CD1c-positive myeloid dendritic cell (primary cell): ENCODE data around the gene AAGAB.
"Not testable (repeated sequence)": the region's sequence is repeated elsewhere in the genome, so short reads cannot be mapped to it uniquely, and the experiment has no call there.

Experiments used
- DNase-seq: peaks from one replicate; pipeline ENCODE4 v3.0.0-alpha.2; 2016; ENCODE audit errors: extremely low spot score

Gene AAGAB

GRCh38 chr15:67253549-67254237, 768 bp downstream of the AAGAB start:
- DNase-seq: no peak

- DNase-seq: no peak
These were observed 1.4 kb downstream of the AAGAB start for GRCh38 chr15:67253101-67253500.

DNA sequence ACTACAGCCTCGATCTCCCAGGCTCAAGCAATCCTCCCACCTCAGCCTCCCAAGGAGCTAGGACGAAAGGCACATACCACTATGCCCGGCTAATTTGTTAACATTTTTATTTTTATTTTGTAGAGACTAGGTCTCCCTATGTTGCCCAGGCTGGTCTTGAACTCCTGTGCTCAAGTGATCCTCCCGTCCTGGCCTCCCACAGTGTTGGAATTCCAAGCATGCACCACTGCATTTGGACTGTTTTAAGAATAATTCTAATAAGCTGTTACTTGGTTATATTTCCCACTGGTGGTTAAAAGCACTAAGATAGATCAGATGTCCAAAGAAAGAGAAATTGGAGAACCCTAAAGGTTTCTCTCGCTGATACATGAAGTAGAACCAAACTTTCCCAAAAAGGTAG, 3.1 kb downstream of the AAGAB start:
- DNase-seq: no peak

DNA sequence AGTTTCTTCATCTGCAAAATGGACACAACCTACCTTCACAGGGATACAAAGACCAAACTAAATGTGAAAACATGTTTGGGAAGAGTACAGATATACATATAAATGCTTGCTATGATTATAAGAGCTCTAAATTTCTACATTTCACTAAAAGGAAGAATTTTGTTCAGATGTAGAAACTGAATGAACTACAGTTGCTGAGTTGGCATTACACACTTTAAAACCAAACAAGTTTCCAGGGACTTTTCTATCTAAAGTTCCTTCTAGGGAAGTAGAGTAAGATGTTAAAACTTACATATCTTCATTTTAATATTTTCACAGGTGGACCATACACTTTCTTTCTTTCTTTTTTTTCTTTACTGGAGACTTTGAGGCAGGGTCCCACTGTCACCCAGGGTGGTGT, 4.6 kb downstream of the AAGAB start:
- DNase-seq: no peak

GRCh38 chr15:67248011-67248505, 6.4 kb downstream of the AAGAB start:
- no peak for DNase-seq

DNA sequence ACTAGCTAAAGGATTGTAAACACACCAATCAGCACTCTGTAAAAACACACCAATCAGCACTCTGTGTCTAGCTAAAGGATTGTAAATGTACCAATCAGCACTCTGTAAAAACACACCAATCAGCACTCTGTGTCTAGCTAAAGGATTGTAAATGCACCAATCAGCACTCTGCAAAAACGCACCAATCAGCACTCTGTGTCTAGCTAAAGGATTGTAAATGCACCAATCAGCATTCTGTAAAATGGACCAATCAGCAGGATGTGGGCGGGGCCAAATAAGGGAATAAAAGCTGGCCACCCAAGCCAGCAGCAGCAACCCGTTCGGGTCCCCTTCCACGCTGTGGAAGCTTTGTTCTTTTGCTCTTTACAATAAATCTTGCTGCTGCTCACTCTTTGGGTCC, 7.9 kb downstream of the AAGAB start:
- DNase-seq: not testable (repeated sequence)

DNA sequence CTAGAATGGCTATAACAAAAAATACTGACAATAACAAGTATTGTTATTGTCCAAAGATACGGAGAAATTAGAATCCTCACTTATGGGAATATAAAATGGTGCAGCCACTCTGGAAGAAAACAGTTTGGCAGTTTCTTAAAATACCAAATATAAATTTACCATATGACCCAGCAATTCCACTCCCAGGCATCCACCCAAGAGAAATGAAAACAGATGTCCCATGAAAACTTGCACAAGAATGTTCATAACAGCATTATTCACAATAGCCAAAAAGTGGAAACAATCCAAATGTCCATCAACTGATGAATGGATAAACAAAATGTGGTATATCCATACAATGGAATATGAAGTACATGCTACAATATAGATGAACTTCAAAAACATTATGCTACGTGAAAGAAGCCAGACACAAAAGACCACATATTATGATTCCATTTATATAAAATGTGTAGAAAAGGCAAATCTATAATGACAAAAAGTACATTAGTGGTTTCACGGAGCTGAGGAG, 9.4 kb downstream of the AAGAB start:
- no peak for DNase-seq

GRCh38 chr15:67242708-67243111, 11.8 kb downstream of the AAGAB start:
- DNase-seq: no peak

DNA sequence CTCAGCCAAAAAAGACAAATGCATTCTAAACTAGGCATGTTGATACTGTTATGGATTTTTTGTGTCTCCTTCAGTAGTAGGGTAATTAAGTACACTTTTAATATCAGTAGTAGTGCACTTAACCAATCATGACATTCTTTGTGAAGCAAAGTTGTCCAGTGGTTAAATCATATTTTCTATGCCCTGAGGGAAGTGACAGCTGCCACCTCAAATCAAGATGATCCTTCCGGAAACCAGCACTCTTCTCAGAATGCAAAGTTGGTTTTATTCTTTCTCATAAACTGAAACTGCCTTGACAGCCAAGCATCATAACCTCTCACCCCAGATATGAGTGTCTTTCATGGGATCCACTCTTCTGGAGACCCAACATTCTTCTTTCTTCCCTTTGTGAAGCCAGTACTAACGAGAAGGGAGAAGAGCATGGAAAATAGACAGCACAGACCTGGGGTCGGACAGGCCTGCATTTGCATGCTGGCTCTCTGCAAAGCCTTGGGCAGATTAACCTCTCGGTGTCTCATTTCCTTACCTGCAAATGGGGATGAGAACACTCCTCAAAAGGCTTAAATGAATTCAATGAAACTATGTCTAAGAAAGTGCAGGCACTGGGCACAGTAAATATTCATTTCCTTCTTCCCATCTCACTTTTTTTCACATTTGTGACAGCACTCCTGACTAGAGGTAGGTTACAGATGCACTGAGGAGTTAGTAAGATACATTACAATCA, 13.2 kb downstream of the AAGAB start:
- DNase-seq: no peak

DNA sequence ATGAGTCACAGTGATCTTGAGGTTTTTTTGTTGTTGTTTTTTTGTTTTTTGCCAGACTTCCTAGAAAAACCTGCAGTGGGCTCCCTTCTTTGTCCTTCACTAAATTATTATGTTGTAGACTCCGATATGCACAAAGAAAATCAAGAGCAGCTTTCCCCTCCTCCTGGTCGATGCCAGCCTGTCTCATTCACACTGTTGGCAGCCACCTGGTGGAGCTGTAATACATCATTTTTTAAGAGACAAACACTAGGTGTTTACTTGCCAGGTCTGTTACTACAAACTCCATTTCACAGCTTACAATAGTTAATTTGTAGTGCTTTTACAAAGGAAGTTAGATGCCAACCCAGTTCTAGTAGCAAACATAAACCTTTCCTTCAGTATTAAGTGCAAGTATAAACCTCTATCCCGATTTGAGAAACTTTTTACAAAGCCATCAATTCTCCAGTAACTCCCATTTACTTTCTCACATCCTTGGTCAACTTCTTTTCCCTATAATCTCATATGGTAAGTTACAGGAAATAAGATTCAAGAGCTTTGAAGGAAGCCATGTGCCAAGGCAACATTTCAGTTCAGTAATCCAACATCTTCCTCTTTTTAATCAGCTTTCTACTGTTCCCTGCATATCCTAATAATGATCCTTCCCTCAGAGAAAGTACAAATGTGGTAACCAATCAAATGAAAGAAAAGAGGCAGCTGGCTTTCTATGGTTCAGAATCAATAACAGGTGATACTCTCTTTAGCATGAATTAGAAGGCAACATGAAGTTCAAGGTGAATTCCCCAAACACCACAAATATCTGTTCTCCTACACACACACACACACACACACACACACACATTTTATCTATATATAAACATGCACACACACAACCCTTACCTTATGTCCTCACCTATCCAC, 14.0 kb downstream of the AAGAB start:
- peak; percentile 37 for DNase-seq

GRCh38 chr15:67232591-67232990, 21.9 kb downstream of the AAGAB start:
- no peak for DNase-seq

GRCh38 chr15:67230504-67230903, 24.0 kb downstream of the AAGAB start:
- DNase-seq: no peak

- DNase-seq: no peak
These were observed 26.2 kb downstream of the AAGAB start for GRCh38 chr15:67228286-67228685.

GRCh38 chr15:67227846-67228245, 26.6 kb downstream of the AAGAB start:
- no peak for DNase-seq

DNA sequence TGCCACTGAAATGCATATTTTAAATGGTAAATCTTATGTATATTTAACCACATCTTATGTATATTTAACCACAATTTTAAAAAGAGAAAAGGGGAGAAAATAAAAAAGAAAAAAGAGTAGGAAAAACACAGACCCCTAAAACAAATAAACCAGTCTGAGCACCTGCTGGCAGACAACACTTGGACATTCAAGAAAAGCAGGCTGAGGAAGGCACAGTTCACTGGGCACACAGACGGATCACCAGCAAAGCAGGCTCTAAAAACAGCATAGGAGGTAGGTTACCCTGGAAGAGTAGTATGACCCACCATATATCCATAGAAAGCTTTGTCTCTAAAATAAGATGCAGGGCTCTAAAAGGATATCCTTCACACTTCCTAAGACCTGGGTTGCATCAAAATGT, 27.0 kb downstream of the AAGAB start:
- DNase-seq: no peak

DNA sequence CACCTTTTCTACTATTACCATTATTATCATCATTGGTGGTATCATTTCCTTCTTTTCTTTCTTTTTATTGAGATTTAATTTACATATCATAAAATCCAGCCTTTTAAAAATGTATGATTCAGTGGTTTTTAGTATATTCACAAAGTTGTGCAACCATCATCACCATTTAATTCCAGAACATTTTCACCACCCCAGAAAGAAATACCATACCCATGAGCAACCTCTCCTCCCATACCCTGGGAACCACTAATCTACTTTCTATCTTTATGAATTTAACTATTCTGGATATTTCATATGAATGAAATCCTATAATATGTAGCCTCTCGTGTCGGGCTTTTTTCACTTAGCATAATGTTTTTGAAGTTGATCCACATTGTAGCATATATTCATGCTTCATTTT, 29.1 kb downstream of the AAGAB start:
- DNase-seq: no peak

- no peak for DNase-seq
These were observed 29.6 kb downstream of the AAGAB start for GRCh38 chr15:67224889-67225288.

DNA sequence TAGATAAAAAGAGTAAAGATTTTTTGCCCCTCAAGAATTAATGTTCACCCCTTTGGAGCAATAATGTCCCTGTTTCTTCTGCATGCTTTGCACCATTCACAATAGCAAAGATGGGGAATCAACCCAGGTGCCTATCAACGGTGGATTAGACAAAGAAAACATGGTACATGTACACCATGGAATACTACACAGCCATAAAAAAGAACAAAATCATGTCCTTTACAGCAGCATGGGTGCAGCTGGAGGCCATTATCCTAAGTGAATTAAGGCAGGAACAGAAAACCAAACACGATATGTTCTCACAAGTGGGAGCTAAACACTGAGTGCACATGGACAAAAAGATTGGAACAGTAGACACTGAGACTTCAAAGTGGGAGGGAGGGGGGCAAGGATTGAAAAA, 35.2 kb downstream of the AAGAB start:
- DNase-seq: no peak

DNA sequence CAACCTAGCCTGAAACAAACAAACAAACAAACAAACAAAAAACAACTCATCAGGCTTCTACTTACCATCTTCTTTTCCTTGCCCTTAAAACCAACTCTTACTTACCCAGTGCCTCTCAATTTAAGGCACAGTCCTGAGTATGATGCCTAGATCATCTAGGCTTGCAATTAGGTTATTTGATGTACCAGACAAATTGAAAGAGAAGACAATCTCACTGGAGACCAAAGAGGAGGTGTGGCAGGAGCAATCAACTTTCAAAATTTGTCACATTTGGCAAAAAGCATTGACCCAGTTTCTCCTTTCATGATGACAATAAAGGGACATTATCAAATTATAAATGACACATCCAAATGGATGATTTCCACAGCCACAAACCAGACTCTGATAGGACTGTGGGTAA, 36.0 kb downstream of the AAGAB start:
- DNase-seq: no peak

DNA sequence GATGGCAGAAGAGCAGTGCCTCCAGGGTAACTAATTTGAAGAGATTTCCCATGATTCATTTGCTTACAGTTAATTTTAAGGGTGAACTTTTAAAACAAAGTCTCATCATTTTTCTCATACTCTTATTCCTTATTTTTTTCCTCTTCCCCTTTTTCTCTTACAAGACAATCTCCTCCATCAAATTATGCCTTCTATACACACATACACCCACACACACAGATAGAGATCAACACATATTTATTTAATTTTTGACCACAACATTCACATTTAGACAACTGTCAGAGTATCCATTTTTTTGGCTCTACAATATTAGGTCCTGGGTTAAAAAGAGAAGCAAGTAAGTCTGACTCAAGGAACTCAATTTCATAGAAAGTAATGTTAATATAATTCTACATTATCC, 37.6 kb downstream of the AAGAB start:
- DNase-seq: no peak

GRCh38 chr15:67215102-67215501, 39.4 kb downstream of the AAGAB start:
- no peak for DNase-seq

- no peak for DNase-seq
These were observed 41.6 kb downstream of the AAGAB start for GRCh38 chr15:67212684-67213367.
